Muscle layer of colon (tissue), 2 donors: ENCODE measurements around the gene RHEBL1.

ENCODE experiments used
- H3K27ac ChIP-seq: one replicate; pipeline ENCODE4 v1.7.0; 2013; ENCODE audit warnings: low read depth, mild to moderate bottlenecking, low read length, moderate library complexity
- H3K27me3 ChIP-seq, 2 donors: one replicate each; pipeline ENCODE4 v1.7.0; 2013; ENCODE audit warnings: low read length in 2 of 2, mild to moderate bottlenecking in 2 of 2; ENCODE audit not compliant: insufficient read depth in 2 of 2, control insufficient read depth in 1 of 2
- H3K36me3 ChIP-seq: one replicate; pipeline ENCODE4 v1.7.0; 2013; ENCODE audit warnings: mild to moderate bottlenecking, low read length; ENCODE audit not compliant: insufficient read depth
- H3K4me1 ChIP-seq: one replicate; pipeline ENCODE4 v1.7.0; 2013; ENCODE audit warnings: mild to moderate bottlenecking, low read length; ENCODE audit not compliant: insufficient read depth
- H3K4me3 ChIP-seq, 2 donors: one replicate each; pipeline ENCODE4 v1.7.0; 2013; ENCODE audit warnings: low read length in 2 of 2, low read depth in 1 of 2, mild to moderate bottlenecking in 1 of 2, moderate library complexity in 1 of 2
- H3K9ac ChIP-seq: one replicate; pipeline ENCODE4 v1.7.0; 2013; ENCODE audit warnings: low read length
- H3K9me3 ChIP-seq: one replicate; pipeline ENCODE4 v1.7.0; 2013; ENCODE audit warnings: mild to moderate bottlenecking, low read length
- donor health status: abdominal sarcoma.
- donor health status: Adenocarcinoma of cecum.

Gene RHEBL1

GRCh38 chr12:49051373-49051764 lies 18.4 kb downstream of the RHEBL1 start:
- Histone ChIP-seq H3K4me1 (peaks cover 13% of the 10 kb centered on the region), H3K36me3 (peaks cover 89% of the 10 kb centered on the region), H3K4me3 (no peak overlapping the region), H3K27ac (no peak overlapping the region), H3K9me3 (no peaks in the 10 kb centered on the region), H3K9ac (no peak overlapping the region), H3K27me3 (no peaks in the 10 kb centered on the region)

GRCh38 chr12:49050507-49051372 lies 19.0 kb downstream of the RHEBL1 start:
- Histone ChIP-seq H3K9me3 (no peaks in the 10 kb centered on the region), H3K27me3 (no peaks in the 10 kb centered on the region), H3K4me1 (peaks cover 7% of the 10 kb centered on the region), H3K27ac (no peak overlapping the region), H3K9ac (no peak overlapping the region), H3K4me3 (no peak overlapping the region), H3K36me3 (peaks cover 95% of the 10 kb centered on the region)

GRCh38 chr12:49049566-49050224 lies 20.1 kb downstream of the RHEBL1 start:
- Histone ChIP-seq H3K4me1 (no peaks in the 10 kb centered on the region), H3K27ac (no peak overlapping the region), H3K36me3 (peaks cover 100% of the 10 kb centered on the region), H3K9me3 (no peaks in the 10 kb centered on the region), H3K9ac (no peak overlapping the region), H3K27me3 (no peaks in the 10 kb centered on the region), H3K4me3 (no peak overlapping the region)

GRCh38 chr12:49048953-49049352 lies 20.8 kb downstream of the RHEBL1 start:
- Histone ChIP-seq H3K36me3 (peaks cover 100% of the 10 kb centered on the region), H3K27ac (no peak overlapping the region), H3K27me3 (no peaks in the 10 kb centered on the region), H3K4me1 (no peaks in the 10 kb centered on the region), H3K9me3 (no peaks in the 10 kb centered on the region), H3K9ac (no peak overlapping the region), H3K4me3 (no peak overlapping the region)

- no peaks in the 10 kb centered on the region for H3K4me1 ChIP-seq
- no peak overlapping the region for H3K4me3 ChIP-seq
- no peak overlapping the region for H3K9ac ChIP-seq
- no peak overlapping the region for H3K27ac ChIP-seq
- no peaks in the 10 kb centered on the region for H3K9me3 ChIP-seq
- peaks cover 100% of the 10 kb centered on the region for H3K36me3 ChIP-seq
- no peaks in the 10 kb centered on the region for H3K27me3 ChIP-seq
Measured at GRCh38 chr12:49046129-49046895, 23.5 kb downstream of the RHEBL1 start.

GRCh38 chr12:49044660-49045059 lies 25.1 kb downstream of the RHEBL1 start:
- Histone ChIP-seq H3K4me3 (no peak overlapping the region), H3K36me3 (peaks cover 100% of the 10 kb centered on the region), H3K27ac (no peak overlapping the region), H3K9ac (no peak overlapping the region), H3K9me3 (no peaks in the 10 kb centered on the region), H3K27me3 (no peaks in the 10 kb centered on the region), H3K4me1 (no peaks in the 10 kb centered on the region)

GRCh38 chr12:49043856-49044258 lies 25.9 kb downstream of the RHEBL1 start:
- no peak overlapping the region for H3K27ac ChIP-seq
- peaks cover 100% of the 10 kb centered on the region for H3K36me3 ChIP-seq
- no peaks in the 10 kb centered on the region for H3K9me3 ChIP-seq
- no peaks in the 10 kb centered on the region for H3K4me1 ChIP-seq
- H3K4me3 ChIP-seq, result no peak overlapping the region
- no peaks in the 10 kb centered on the region for H3K27me3 ChIP-seq
- no peak overlapping the region for H3K9ac ChIP-seq

GRCh38 chr12:49043241-49043640 lies 26.5 kb downstream of the RHEBL1 start:
- Histone ChIP-seq H3K36me3 (peaks cover 100% of the 10 kb centered on the region), H3K9ac (no peak overlapping the region), H3K4me1 (no peaks in the 10 kb centered on the region), H3K27ac (no peak overlapping the region), H3K4me3 (no peak overlapping the region), H3K9me3 (no peaks in the 10 kb centered on the region), H3K27me3 (no peaks in the 10 kb centered on the region)

GRCh38 chr12:49041881-49042484 lies 27.8 kb downstream of the RHEBL1 start:
- Histone ChIP-seq H3K4me3 (no peak overlapping the region), H3K36me3 (peaks cover 98% of the 10 kb centered on the region), H3K27ac (no peak overlapping the region), H3K9me3 (no peaks in the 10 kb centered on the region), H3K27me3 (no peaks in the 10 kb centered on the region), H3K4me1 (no peaks in the 10 kb centered on the region), H3K9ac (no peak overlapping the region)

- Histone ChIP-seq H3K27ac (no peak overlapping the region), H3K9ac (no peak overlapping the region), H3K4me1 (no peaks in the 10 kb centered on the region), H3K4me3 (no peak overlapping the region), H3K36me3 (peaks cover 97% of the 10 kb centered on the region), H3K27me3 (no peaks in the 10 kb centered on the region), H3K9me3 (no peaks in the 10 kb centered on the region)
Measured at GRCh38 chr12:49041036-49041880, 28.5 kb downstream of the RHEBL1 start.
